Fibroblast of lung (primary cell): Measurements from ENCODE around the gene NEK5. TPM values are rescaled to one million over a fixed set of nuclear protein-coding genes. Genes with fewer than 3 reads are reported as not detected.

Experiments used
- DNase-seq, 2 donors: peaks; one replicate each; pipeline versions ENCODE4 v3.0.0 to v3.0.0-alpha.2; 2010; ENCODE audit warnings: low read depth in 2 of 2
- H2AFZ ChIP-seq: 2 replicates; pipeline ENCODE4 v1.5.1; 2012; ENCODE audit warnings: low read length, control low read depth, inconsistent platforms
- H3K27ac ChIP-seq: 2 replicates; pipeline ENCODE4 v1.5.1; 2011; ENCODE audit warnings: low read length, control low read depth; ENCODE audit not compliant: insufficient read depth
- H3K27me3 ChIP-seq: 2 replicates; pipeline ENCODE4 v1.5.1; 2011; ENCODE audit warnings: mild to moderate bottlenecking, low read length; ENCODE audit not compliant: control insufficient read depth, insufficient read depth
- H3K36me3 ChIP-seq: 2 replicates; pipeline ENCODE4 v1.5.1; 2011; ENCODE audit warnings: low read length; ENCODE audit not compliant: control insufficient read depth, insufficient read depth
- H3K4me1 ChIP-seq: 2 replicates; pipeline ENCODE4 v1.5.1; 2011; ENCODE audit warnings: low read length; ENCODE audit not compliant: control insufficient read depth, insufficient read depth; ENCODE audit errors: extremely low read depth
- H3K4me2 ChIP-seq: 2 replicates; pipeline ENCODE4 v1.5.1; 2011; ENCODE audit warnings: low read length, control low read depth; ENCODE audit not compliant: insufficient read depth; ENCODE audit errors: extremely low read depth
- H3K4me3 ChIP-seq, 4 experiments: fragments of 200-600 bp in 1 of 4; sonication (generic) in 1 of 4; replicated peaks in 1 of 4; 2 replicates each; pipeline ENCODE4 v1.5.1; 2011 to 2016; ENCODE audit warnings: low read length in 4 of 4, low read depth in 3 of 4, mild to moderate bottlenecking in 3 of 4, control low read depth in 2 of 4, inconsistent platforms in 1 of 4, mixed read lengths in 1 of 4; ENCODE audit not compliant: insufficient read depth in 1 of 4; ENCODE audit errors: control extremely low read depth in 1 of 4
- H3K79me2 ChIP-seq: 2 replicates; pipeline ENCODE4 v1.5.1; 2012; ENCODE audit warnings: mild to moderate bottlenecking, low read length, inconsistent platforms; ENCODE audit not compliant: control insufficient read depth, insufficient read depth
- H3K9ac ChIP-seq: 2 replicates; pipeline ENCODE4 v1.5.1; 2011; ENCODE audit warnings: mild to moderate bottlenecking, low read length, control low read depth; ENCODE audit not compliant: insufficient read depth
- H3K9me3 ChIP-seq: 2 replicates; pipeline ENCODE4 v1.5.1; 2012; ENCODE audit warnings: low read depth, low read length; ENCODE audit not compliant: control insufficient read depth, insufficient read depth
- H4K20me1 ChIP-seq: 2 replicates; pipeline ENCODE4 v1.5.1; 2011; ENCODE audit warnings: low read length; ENCODE audit not compliant: control insufficient read depth, insufficient read depth; ENCODE audit errors: extremely low read depth
- EZH2 ChIP-seq: IDR thresholded peaks from 2 replicates; pipeline ENCODE4 v1.5.1; 2012; ENCODE audit warnings: low read length, control low read depth, mild to moderate bottlenecking; ENCODE audit errors: missing control alignments
- polyA plus RNA-seq, 2 donors: library from polyadenylated mRNA; depleted of rRNA in 1 of 2; stranded (reverse) in 1 of 2; unstranded in 1 of 2; fragments of >200 nt; gene quantifications; 2 replicates each; pipeline ENCODE4 v1.2.1, GENCODE V29; 2011 to 2012; ENCODE audit warnings: missing spikeins in 1 of 2
- total RNA-seq: library from RNA; depleted of rRNA; stranded (reverse); fragments of >200 nt; gene quantifications from 2 replicates; pipeline ENCODE4 v1.2.1, GENCODE V29; 2014
- TF ChIP-seq, protein P1 (sequence below), 2 donors: IDR thresholded peaks in 1 of 2; conservative IDR thresholded peaks in 1 of 2; 1 replicate in 1 of 2; 2 replicates in 1 of 2; pipeline ENCODE4 v1.5.1; 2011 to 2012; ENCODE audit warnings: low read length in 2 of 2, control low read depth in 1 of 2, inconsistent platforms in 1 of 2, low read depth in 1 of 2, mild to moderate bottlenecking in 1 of 2

NEK5 gene
- total and polyA plus RNA-seq, 2 donors (not counting 1 experiment from before 2014, with no cell fraction given): under 0.01 to 0.03 TPM

DNA sequence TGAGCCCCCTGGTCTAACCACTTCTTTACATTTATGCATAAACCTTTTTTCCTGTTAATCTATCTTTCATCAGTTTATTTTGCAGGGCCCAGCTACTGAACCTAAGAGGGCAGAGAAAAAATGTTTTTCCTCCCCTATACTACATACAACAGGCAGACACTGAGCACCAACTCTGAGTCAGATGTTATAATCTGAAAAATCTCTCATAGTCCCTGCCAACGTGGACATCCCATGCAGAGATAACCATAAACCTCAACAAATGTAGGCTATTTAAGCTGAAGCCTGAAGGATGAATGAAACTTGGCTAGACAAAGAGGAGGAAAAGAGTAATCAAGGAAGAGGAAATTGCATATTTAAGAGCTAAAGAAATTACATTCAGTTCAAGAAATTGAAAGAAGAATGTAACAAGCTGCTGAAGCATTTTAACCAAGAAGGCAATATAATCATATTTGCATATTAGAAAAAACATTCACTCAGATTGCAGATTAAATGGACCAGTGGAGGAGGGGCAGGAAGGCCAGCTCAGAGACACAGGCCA is 27.9 kb upstream of the NEK5 start:
- no peak for TF ChIP-seq EZH2
- TF ChIP-seq, protein P1, sequence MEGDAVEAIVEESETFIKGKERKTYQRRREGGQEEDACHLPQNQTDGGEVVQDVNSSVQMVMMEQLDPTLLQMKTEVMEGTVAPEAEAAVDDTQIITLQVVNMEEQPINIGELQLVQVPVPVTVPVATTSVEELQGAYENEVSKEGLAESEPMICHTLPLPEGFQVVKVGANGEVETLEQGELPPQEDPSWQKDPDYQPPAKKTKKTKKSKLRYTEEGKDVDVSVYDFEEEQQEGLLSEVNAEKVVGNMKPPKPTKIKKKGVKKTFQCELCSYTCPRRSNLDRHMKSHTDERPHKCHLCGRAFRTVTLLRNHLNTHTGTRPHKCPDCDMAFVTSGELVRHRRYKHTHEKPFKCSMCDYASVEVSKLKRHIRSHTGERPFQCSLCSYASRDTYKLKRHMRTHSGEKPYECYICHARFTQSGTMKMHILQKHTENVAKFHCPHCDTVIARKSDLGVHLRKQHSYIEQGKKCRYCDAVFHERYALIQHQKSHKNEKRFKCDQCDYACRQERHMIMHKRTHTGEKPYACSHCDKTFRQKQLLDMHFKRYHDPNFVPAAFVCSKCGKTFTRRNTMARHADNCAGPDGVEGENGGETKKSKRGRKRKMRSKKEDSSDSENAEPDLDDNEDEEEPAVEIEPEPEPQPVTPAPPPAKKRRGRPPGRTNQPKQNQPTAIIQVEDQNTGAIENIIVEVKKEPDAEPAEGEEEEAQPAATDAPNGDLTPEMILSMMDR (conservative IDR thresholded peaks at IDR 0.05 in 1 of 2, IDR thresholded peaks at IDR 0.05 in 1 of 2; ENCODE audit: low read depth in 1 of 2, low read length in 2 of 2): no peak
- no peak overlapping the region for H3K4me2 ChIP-seq
- no peak overlapping the region for H3K4me3 ChIP-seq
- H3K27ac ChIP-seq: no peak overlapping the region
- H3K27me3 ChIP-seq: no peaks in the 10 kb centered on the region
- H3K4me1 ChIP-seq: no peaks in the 10 kb centered on the region
- no peaks in the 10 kb centered on the region for H3K79me2 ChIP-seq
- no peaks in the 10 kb centered on the region for H3K9me3 ChIP-seq
- H3K36me3 ChIP-seq: no peaks in the 10 kb centered on the region
- no peak overlapping the region for H3K9ac ChIP-seq
- no peak overlapping the region for H2AFZ ChIP-seq
- peak in 1 of 2 donors; percentile 63 for DNase-seq
- no peaks in the 10 kb centered on the region for H4K20me1 ChIP-seq

DNA sequence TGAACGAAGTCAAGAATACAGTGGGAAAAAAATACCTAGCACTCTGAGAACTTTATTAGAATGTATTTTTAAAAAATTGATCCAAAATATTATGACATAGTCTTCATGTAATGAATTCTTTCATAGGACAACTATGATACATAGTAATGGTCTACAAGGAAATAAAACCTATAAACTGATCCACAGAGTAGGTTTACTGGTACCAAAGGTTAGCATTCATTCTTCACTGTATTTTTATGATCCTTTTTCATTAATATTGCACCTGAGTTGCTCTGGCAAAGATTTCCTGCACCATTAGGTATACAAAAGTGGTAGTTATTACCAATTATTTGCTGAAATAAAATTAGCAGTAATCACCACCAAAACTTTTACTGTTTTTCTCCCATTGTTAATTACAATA is 26.3 kb upstream of the NEK5 start:
- H2AFZ ChIP-seq: no peak overlapping the region
- no peaks in the 10 kb centered on the region for H3K9me3 ChIP-seq
- no peak overlapping the region for H3K27ac ChIP-seq
- no peak overlapping the region for H3K4me2 ChIP-seq
- H3K9ac ChIP-seq: no peak overlapping the region
- H3K4me1 ChIP-seq: no peaks in the 10 kb centered on the region
- H3K36me3 ChIP-seq: peaks cover 6% of the 10 kb centered on the region
- no peaks in the 10 kb centered on the region for H3K79me2 ChIP-seq
- no peaks in the 10 kb centered on the region for H3K27me3 ChIP-seq
- TF ChIP-seq, protein P1 (conservative IDR thresholded peaks at IDR 0.05 in 1 of 2, IDR thresholded peaks at IDR 0.05 in 1 of 2; ENCODE audit: low read depth in 1 of 2, low read length in 2 of 2): no peak
- no peak for TF ChIP-seq EZH2
- H3K4me3 ChIP-seq: no peak overlapping the region
- no peak for DNase-seq
- no peaks in the 10 kb centered on the region for H4K20me1 ChIP-seq

- Histone ChIP-seq H3K9me3 (no peaks in the 10 kb centered on the region), H3K4me3 (no peak overlapping the region), H3K36me3 (peaks cover 6% of the 10 kb centered on the region), H4K20me1 (no peaks in the 10 kb centered on the region), H3K4me2 (no peak overlapping the region), H3K27ac (no peak overlapping the region), H3K9ac (no peak overlapping the region), H3K27me3 (no peaks in the 10 kb centered on the region), H2AFZ (no peak overlapping the region), H3K79me2 (no peaks in the 10 kb centered on the region), H3K4me1 (no peaks in the 10 kb centered on the region)
- TF ChIP-seq, protein P1 (conservative IDR thresholded peaks at IDR 0.05 in 1 of 2, IDR thresholded peaks at IDR 0.05 in 1 of 2; ENCODE audit: low read depth in 1 of 2, low read length in 2 of 2): no peak
- no peak for TF ChIP-seq EZH2
- DNase-seq: no peak
These were observed 18.4 kb upstream of the NEK5 start for GRCh38 chr13:52147225-52147624.
